Activated T-cell treated with anti-CD3 and anti-CD28 coated beads for 1 hour (primary cell): ENCODE measurements around the gene CACNB2.
"Not testable (repeated sequence)": the region's sequence is repeated elsewhere in the genome, so short reads cannot be mapped to it uniquely, and the experiment has no call there.

ENCODE experiments used
- DNase-seq: peaks from one replicate; pipeline ENCODE4 v3.0.0-alpha.2; 2020; ENCODE audit warnings: low read depth

The CACNB2 gene

GRCh38 chr10:18145652-18146051 is 5.4 kb downstream of the CACNB2 start:
- DNase-seq = no peak

GRCh38 chr10:18149196-18149800 is 9.1 kb downstream of the CACNB2 start:
- no peak for DNase-seq

- no peak for DNase-seq
Observed at GRCh38 chr10:18151356-18151890, 11.2 kb downstream of the CACNB2 start.

GRCh38 chr10:18153381-18153780 is 13.2 kb downstream of the CACNB2 start:
- not testable (repeated sequence) for DNase-seq

- no peak for DNase-seq
Observed at GRCh38 chr10:18155321-18155720, 15.1 kb downstream of the CACNB2 start.

GRCh38 chr10:18156797-18157196 is 16.6 kb downstream of the CACNB2 start:
- not testable (repeated sequence) for DNase-seq

GRCh38 chr10:18157881-18158280 is 17.7 kb downstream of the CACNB2 start:
- DNase-seq = no peak

- DNase-seq = no peak
Observed at GRCh38 chr10:18158773-18159265, 18.6 kb downstream of the CACNB2 start.

- DNase-seq = no peak
Observed at GRCh38 chr10:18159557-18159956, 19.3 kb downstream of the CACNB2 start.

GRCh38 chr10:18162021-18162627 is 21.9 kb downstream of the CACNB2 start:
- no peak for DNase-seq

- no peak for DNase-seq
Observed at GRCh38 chr10:18164093-18164492, 23.9 kb downstream of the CACNB2 start.

GRCh38 chr10:18164748-18165361 is 24.6 kb downstream of the CACNB2 start:
- no peak for DNase-seq

GRCh38 chr10:18178854-18179483 is 38.7 kb downstream of the CACNB2 start:
- no peak for DNase-seq

- no peak for DNase-seq
Observed at GRCh38 chr10:18179891-18180290, 39.7 kb downstream of the CACNB2 start.

GRCh38 chr10:18181382-18181781 is 41.2 kb downstream of the CACNB2 start:
- DNase-seq = not testable (repeated sequence)

- no peak for DNase-seq
Observed at GRCh38 chr10:18185621-18186020, 45.4 kb downstream of the CACNB2 start.

- DNase-seq = no peak
Observed at GRCh38 chr10:18190840-18191239, 50.6 kb downstream of the CACNB2 start.

GRCh38 chr10:18194634-18195033 is 54.4 kb downstream of the CACNB2 start:
- DNase-seq = no peak

- no peak for DNase-seq
Observed at GRCh38 chr10:18195060-18195799, 55.0 kb downstream of the CACNB2 start.

- DNase-seq = no peak
Observed at GRCh38 chr10:18196806-18197550, 56.8 kb downstream of the CACNB2 start.

GRCh38 chr10:18197706-18198105 is 57.5 kb downstream of the CACNB2 start:
- no peak for DNase-seq
